ENCODE measurements around the gene SLC6A19.
"Not testable (repeated sequence)": the region's sequence is repeated elsewhere in the genome, so short reads cannot be mapped to it uniquely, and the experiment has no call there.

SLC6A19 gene

GRCh38 chr5:1223278-1223670 is 21.9 kb downstream of the SLC6A19 start:
- DNase-seq (ENCODE audit: low read depth): no peak

GRCh38 chr5:1224631-1225030 is 23.2 kb downstream of the SLC6A19 start:
- no peak for DNase-seq (ENCODE audit: low read depth)

GRCh38 chr5:1225081-1225480 is 23.7 kb downstream of the SLC6A19 start, which contains the start of gene SLC6A18:
TSS of gene SLC6A18 (plus strand) at chr5:1225381. CDS start at chr5:1225478, 97 bp downstream.
- DNase-seq (ENCODE audit: low read depth): no peak

GRCh38 chr5:1226231-1226630 is 24.8 kb downstream of the SLC6A19 start:
- DNase-seq (ENCODE audit: low read depth): no peak

- no peak for DNase-seq (ENCODE audit: low read depth)
These were observed 25.6 kb downstream of the SLC6A19 start for GRCh38 chr5:1226839-1227581.

DNA sequence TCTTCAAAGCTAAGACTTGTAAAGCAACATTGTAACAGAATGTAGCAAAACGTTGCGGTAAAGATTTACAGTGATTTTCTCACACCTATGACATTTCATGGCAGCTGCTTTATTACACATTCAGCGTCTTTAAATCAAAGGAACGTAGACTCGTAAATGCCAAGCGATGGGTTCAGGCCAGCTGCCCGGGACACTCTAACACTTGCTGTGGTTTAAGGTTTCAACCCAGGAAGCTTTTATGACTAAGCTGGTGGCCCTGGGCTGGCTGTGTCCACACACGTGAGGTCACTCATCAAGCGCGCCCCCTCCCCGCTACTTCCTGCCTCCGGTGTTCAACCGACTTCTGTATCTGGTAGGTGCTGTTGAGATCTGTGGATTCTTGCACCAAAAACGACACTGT is 26.3 kb downstream of the SLC6A19 start:
- DNase-seq (ENCODE audit: low read depth): no peak

DNA sequence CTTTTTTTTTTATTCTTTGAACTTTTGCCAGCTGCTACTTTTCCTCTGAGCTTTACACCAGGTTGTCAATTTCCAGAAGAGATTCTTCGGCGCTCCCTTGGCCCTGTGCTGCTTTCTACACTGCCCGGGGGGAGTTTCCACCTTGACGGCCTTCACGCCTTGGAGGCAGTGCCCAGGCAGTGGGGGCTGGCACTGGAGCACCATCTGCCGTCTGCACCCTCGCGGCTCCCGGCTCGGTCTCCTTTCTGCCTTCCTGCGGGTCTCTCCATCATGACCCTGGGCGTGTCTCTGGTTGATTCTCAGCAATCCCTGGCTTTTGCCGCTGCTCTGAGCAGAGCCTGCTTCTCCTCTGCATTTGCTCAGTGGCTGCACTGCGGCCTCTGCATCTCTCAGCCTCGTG is 26.7 kb downstream of the SLC6A19 start:
- no peak for DNase-seq (ENCODE audit: low read depth)

GRCh38 chr5:1229023-1229422 is 27.6 kb downstream of the SLC6A19 start:
- not testable (repeated sequence) for DNase-seq (ENCODE audit: low read depth)

DNA sequence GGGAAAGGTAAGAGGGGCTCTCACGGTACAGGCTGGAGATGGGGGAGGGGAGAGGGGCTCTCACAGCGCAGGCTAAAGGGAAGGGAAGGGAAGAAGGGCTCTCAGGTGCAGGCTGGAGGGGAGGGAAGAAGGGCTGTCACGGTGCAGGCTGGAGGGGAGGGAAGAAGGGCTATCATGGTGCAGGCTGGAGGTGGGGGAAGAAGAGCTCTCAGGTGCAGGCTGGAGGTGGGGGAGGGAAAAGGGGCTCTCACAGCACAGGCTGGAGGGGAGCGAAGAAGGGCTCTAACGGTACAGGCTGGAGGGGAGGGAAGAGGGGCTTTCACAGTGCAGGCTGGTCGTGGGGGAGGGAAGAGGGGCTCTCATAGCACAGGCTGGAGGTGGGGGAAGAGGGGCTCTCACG is 28.4 kb downstream of the SLC6A19 start:
- no peak for DNase-seq (ENCODE audit: low read depth)

DNA sequence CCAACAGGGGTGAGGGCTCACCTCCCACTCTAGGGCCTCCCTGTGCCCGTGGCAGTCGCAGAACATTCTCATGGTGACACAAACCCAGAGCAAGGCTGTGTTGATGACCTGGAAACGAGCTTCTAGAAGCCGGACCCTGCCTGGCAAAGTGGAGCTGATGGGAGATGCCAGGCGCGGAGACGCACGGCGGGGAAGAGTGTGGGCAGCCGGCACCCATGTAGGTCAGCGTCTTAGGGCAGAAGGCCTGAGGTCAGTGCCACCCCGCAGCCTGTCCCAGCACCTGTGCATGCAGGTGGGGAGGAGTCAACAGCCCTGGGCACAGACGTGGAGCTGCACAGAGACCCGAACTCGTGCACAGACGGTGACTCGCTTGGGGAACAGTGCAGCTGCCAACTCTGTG is 29.2 kb downstream of the SLC6A19 start:
- no peak for DNase-seq (ENCODE audit: low read depth)

DNA sequence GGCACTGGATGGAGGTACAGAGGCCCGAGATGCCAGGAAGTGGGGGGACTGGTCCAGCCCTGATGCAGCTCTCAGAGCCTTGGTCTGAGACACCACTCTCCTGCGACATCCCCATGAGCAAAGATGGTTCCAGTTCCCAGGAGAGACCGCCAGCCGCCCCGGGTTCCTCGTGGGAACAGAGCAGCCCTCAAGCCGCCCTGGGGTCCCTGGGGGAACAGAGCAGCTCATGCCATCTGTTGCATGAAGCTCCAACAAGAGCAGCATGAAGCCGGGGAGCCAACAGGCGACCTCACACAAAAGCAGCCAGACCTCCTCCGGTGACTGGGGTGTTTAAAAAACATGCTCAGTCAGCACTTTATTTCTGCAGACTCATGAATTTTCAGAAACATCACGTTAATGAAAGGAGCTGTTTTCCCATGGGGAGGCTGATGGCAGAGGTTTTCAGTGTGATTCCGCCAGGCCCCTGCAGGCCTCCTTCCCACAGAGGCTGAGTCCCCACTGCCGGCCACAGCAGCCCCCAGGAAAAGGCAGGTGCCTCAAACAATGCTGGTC is 30.0 kb downstream of the SLC6A19 start:
- no peak for DNase-seq (ENCODE audit: low read depth)

GRCh38 chr5:1232780-1233179 is 31.4 kb downstream of the SLC6A19 start:
- DNase-seq (ENCODE audit: low read depth): no peak

DNA sequence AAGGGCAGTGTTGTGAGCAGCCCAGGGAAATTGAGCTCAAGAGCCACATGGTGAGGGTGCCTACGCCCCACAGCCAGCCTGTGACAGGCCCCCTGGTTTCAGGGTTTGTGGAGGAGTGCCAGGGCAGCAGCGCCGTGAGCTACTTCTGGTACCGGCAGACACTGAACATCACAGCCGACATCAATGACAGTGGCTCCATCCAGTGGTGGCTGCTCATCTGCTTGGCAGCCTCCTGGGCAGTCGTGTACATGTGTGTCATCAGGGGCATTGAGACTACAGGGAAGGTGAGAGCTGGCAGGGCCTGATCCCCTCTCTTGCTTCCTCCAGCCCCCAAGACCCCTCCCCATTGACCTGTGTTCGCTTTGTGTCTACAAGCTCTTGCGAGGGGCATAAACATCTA is 34.0 kb downstream of the SLC6A19 start:
- DNase-seq (ENCODE audit: low read depth): no peak

- no peak for DNase-seq (ENCODE audit: low read depth)
These were observed 34.4 kb downstream of the SLC6A19 start for GRCh38 chr5:1235838-1236237.

DNA sequence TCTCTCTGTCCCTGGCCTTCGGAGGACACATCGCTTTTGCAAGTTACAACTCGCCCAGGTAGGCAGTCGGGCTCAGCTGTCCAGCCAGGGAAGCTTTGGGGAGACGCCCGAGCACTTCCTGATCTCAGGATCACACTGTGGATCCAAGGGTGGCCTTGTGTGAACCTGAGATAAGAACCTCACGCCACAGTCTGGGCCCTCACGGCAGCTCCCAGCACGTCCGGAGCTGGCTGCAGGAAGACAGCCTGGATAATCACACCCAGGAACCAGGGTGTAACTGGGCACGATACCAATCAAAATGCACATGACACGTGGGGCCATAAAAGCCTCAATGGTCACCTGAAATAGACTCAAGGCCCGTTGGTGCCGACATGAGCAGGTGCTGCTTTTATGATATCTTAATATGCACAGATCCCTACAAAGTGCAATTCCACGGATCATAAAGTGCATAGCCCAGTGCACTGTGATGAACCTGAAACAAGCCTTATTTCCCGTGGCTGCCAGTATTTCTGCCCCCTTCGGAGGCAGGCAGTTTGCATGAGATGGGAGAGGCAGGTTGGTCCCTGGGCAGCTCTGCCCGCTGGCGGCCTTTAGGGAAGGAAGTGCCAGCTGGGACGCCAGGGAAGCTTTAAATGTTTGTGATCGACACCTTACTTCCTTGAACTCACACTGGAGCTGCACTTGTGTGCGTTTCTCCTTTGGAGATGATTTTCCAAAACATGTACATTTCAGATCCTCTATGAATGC is 38.3 kb downstream of the SLC6A19 start:
- no peak for DNase-seq (ENCODE audit: low read depth)

GRCh38 chr5:1240496-1241260 is 39.3 kb downstream of the SLC6A19 start:
- no peak for DNase-seq (ENCODE audit: low read depth)

- DNase-seq (ENCODE audit: low read depth): no peak
These were observed 40.2 kb downstream of the SLC6A19 start for GRCh38 chr5:1241509-1242080.

GRCh38 chr5:1242733-1243486 is 41.5 kb downstream of the SLC6A19 start:
- DNase-seq (ENCODE audit: low read depth): no peak

DNA sequence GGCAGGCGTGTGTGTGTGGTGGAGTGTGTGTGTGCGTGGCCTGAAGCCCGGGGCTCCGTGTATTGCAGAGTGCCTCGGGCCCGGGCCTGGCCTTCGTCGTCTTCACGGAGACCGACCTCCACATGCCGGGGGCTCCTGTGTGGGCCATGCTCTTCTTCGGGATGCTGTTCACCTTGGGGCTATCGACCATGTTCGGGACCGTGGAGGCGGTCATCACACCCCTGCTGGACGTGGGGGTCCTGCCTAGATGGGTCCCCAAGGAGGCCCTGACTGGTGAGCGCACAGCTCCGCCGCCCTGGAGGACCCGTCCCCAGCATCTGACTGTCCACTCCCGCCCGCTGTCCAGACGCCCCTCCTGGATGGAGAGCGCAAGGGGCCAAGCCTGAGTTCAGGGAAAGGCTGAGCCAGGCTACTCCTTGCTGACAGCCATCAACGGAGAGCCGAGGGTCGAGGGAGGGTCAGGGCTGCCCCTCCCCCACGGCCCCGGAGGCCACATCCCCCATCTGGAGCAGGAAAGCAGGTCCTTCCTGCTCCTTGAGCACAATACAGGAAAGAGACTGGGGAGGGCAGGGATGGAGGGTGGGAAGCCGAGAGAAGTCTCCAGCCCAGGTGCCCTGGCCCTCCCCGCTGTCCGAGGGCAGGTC is 42.2 kb downstream of the SLC6A19 start:
- no peak for DNase-seq (ENCODE audit: low read depth)

GRCh38 chr5:1244255-1244654 is 42.9 kb downstream of the SLC6A19 start:
- no peak for DNase-seq (ENCODE audit: low read depth)

DNA sequence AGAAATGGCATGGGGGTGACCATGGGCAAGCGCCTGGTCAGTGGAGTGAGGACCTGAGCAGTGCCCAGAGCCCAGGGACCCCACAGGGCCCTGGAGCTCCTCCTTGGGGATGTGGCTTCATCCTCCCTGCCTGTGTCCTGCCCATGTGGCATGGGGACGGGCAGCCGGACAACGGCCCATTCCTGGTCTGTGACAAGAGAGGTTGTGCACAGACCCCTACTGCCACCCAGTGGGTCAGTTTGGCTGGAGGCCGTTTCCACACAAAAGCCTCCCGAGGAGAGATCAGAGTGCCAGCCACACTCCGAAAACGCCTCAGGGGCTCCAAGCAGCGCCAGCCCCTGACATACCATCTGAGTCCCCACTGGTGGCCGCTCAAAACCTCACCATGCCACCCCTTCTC is 43.6 kb downstream of the SLC6A19 start:
- no peak for DNase-seq (ENCODE audit: low read depth)
